Activated CD8-positive, alpha-beta memory T cell treated with anti-CD3 and anti-CD28 coated beads, Interleukin-2, amount 50 U/mL, for 1 hour (primary cell): ENCODE data around the gene BLMH.
"Not testable (repeated sequence)": the region's sequence is repeated elsewhere in the genome, so short reads cannot be mapped to it uniquely, and the experiment has no call there.

Experiments used
- DNase-seq: peaks from one replicate; pipeline ENCODE4 v3.0.0-alpha.2; 2020; ENCODE audit errors: extremely low read depth

The BLMH gene

GRCh38 chr17:30229012-30229411 lies 62.7 kb downstream of the BLMH start:
- no peak for DNase-seq

DNA sequence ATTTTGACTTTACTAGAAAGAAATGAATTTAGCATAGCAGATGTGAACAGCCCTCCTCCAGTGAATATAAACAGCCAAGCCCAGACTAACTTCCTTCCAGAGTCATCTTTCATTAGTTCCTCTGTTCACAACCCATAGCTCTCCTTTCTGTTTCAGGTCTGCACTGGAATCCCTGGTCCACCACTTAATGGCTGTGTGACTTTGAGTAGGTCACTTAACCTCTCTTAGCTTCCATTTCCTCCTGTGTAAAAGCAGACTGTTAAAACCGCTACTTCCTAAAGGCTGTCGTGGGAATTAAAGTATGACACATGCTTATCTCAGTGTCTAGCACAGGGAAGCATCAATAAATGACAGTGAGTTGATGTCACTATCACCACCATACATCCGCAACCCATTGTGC lies 63.7 kb downstream of the BLMH start:
- no peak for DNase-seq

DNA sequence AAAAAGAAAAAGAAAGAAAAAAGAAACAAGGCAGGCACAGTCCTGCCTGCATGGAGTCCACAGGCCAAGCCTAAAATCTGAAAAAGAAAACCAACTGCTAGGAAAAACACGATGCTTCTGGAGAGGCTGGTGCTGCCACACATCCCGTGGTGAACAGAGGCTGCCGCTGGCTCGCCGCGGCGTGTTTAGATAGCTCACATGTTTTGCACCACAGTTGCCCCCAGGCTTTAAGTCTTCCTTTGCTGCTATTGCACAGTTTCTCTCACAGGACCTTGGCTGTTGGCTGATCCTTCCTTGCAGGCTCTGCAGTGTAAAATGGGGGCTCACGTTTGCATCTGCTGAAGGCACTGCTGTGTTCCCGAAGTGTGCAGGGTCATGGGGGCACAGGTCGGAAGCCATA lies 64.9 kb downstream of the BLMH start:
- no peak for DNase-seq

GRCh38 chr17:30225919-30226553 lies 65.7 kb downstream of the BLMH start:
- DNase-seq = no peak

- DNase-seq = no peak
These were observed 66.6 kb downstream of the BLMH start for GRCh38 chr17:30225112-30225511.

- DNase-seq = no peak
These were observed 67.3 kb downstream of the BLMH start for GRCh38 chr17:30224419-30224960.

GRCh38 chr17:30222721-30223175 lies 69.0 kb downstream of the BLMH start:
- DNase-seq = no peak

DNA sequence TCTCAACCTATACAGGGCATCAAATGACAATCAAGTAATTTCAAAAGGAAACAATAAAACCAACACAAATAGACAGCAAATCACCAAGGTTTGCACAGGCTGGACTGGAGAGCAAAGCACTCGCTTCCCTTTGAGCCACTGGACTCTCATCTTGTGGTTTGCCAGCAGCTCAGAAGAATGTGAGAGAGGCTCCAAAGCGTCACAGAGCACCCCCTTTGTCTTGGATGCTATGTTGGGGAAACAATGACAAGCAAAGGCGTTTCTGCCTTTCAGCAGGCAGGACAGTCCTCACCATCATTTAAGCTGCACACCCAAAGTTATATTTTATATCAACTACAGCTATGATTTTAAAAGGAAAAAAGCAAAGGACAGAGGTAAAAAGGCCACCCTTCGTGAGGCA lies 69.5 kb downstream of the BLMH start:
- no peak for DNase-seq

DNA sequence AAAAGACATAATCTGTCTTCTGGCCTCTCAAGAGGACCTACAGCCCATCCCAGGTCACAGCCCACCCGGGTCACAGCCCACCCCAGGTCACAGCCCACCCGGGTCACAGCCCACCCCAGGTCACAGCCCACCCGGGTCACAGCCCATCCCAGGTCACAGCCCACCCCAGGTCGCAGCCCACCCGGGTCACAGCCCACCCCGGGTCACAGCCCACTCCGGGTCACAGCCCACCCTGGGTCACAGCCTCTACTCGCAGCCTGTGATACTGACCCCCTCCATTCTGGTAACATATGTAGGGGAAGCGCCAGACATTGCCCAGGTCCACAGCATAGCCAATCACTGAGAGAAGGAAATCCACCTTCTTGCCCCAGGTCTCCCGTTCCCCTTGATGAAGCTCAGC lies 70.4 kb downstream of the BLMH start:
- DNase-seq = no peak

DNA sequence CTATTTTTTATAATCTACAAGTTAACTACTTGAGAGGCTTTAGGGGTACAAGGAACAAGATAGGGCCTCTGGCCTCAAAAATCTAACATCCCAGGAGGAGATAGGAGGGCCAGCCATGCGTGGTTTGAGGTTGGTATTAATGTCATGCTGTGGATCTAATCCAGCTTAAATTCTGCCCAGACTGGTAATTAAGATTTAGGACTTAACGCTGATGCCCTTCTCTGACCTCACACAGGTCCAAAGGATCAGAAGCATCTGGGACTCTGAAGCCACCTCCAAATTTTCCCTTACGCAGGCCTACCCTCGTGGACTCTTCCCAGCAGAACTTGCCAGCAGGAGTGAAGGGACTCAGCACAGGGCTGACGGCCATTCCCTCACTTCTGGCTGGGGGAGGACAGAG lies 71.3 kb downstream of the BLMH start:
- DNase-seq = no peak

- no peak for DNase-seq
These were observed 71.9 kb downstream of the BLMH start for GRCh38 chr17:30219833-30220232.

DNA sequence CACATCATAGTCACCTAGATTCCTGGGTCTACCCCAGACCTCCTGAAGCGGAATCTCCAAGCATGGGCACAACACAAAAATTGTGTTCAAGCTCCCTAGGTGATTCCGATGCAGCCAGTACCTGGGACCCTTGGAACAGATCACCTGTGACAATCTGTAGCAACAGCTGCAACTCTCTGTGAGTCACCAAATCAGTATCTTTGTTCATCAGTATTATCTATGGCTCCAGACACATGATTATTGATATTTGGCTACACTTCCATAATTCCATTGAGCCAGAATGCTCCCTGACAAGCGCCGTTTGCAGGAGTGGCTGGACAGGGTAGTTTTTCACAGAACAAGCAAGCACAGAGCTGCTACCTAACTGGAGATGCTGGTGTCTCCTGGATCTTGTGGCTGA lies 72.4 kb downstream of the BLMH start:
- DNase-seq = no peak

DNA sequence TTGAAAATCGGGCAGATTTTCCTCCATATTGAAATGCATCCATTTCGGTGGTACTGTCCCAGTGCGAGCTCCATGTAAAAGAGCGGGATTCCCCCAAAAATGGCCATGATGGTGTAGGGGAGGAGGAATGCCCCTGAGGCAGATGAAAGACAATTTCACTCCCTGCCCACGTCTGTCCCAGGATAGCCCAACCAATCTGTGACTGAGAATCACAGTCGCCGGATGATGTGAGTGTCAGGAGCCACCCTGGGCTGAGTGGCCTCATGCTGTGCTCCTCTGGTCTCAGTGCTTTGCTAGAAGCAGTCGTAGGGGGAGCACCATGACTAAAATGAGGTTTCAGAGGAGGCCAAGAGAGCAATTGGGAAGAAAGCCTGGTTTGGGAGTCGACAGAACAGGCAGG lies 72.9 kb downstream of the BLMH start:
- DNase-seq = no peak

GRCh38 chr17:30217746-30218245 lies 73.9 kb downstream of the BLMH start:
- DNase-seq = no peak

GRCh38 chr17:30217054-30217453 lies 74.7 kb downstream of the BLMH start:
- no peak for DNase-seq

DNA sequence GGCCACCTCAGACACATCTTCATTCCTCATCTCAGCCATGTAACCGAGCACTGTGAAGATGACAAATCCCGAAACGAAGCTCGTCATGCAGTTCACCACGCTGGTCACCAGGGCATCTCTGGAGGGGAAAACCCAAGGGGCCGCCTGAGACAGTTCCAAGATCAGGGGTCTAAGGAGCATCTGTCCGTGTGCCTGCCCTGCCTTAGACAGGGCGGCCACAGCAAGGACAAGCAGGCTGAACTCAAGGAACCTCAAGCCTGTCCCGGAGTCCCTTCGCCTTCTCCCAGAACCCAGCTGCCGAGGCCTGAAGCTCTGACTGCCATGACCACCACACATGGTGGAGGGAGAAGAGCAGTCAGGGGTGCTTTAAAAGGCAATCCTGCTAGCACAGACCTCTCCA lies 79.0 kb downstream of the BLMH start:
- no peak for DNase-seq

GRCh38 chr17:30211371-30211770 lies 80.4 kb downstream of the BLMH start:
- no peak for DNase-seq

GRCh38 chr17:30210901-30211300 lies 80.8 kb downstream of the BLMH start:
- no peak for DNase-seq

DNA sequence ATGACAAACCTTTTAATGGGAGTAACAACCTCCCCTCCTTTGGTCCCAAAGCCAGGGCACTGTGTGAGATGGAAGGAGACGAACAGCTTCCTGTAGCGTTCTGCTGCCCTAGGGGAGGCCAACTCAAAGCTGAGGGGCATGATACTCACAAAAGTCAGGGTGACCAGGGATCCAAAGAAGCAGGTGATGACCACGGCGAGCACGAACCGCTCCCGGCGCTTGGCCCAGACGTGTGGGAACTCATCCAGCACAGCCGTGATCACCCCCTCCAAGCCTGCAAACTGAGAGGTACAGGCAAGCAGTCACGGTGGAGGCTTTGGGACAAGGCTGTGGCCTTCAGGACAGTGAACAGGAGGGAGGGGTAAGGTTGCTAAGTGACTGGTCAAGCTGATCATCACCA lies 81.4 kb downstream of the BLMH start:
- DNase-seq = no peak

GRCh38 chr17:30209930-30210329 lies 81.8 kb downstream of the BLMH start:
- DNase-seq = no peak

- DNase-seq = no peak
These were observed 83.5 kb downstream of the BLMH start for GRCh38 chr17:30208214-30208613.

DNA sequence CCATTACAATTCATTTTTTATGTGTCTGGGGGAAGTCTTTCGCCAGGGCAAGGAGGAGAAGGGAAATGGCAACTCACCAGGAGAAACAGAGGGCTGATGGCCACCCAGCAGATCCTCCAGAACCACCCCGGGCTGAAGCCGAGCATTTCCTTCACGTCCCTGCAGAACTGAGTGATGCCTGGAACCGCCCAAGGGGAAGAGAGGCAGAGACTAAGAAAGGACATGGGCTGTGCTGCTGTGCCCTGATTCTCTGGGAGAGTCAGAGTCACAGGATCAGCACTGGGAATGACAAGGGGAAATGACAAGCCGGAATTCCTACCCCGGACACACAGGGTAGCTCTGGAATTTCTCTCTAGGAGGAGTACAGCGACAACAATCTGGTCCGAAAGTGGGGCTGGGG lies 84.1 kb downstream of the BLMH start:
- no peak for DNase-seq

- DNase-seq = no peak
These were observed 88.2 kb downstream of the BLMH start for GRCh38 chr17:30203471-30203981.

DNA sequence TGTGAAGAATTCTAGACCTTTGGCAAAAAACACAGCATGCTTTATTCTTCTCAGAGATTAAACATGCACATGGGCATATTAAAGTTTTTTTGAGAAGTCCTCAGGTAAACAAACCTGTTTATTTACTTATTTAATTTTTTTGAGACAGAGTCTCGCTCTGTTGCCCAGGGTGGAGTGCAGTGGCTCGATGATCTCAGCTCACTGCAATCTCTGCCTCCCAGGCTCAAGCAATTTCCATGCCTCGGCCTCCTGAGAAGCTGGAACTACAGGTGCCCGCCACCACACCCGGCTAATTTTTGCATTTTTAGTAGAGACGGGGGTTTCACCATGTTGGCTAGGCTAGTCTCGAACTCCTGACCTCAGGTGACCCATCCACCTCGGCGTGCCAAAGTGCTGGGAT lies 91.1 kb downstream of the BLMH start:
- not testable (repeated sequence) for DNase-seq
